ENCODE data around the gene LSM14B.

- TF ChIP-seq CTCF (IDR thresholded peaks at IDR 0.05) (no peak), POLR2A (IDR thresholded peaks at IDR 0.05) (no peak)
Measured at GRCh38 chr20:62089393-62089792, 32.9 kb upstream of the LSM14B start.

Measured in testis (tissue), 2 donors.